Sigmoid colon (tissue), 4 donors: ENCODE measurements around the gene NHERF1.

Experiments
- EP300 ChIP-seq, 4 donors: sonication (generic); formaldehyde crosslinking; IDR thresholded peaks; one replicate each; pipeline ENCODE4 v1.6.1; 2017; ENCODE audit warnings: antibody characterized with exemption in 4 of 4
- POLR2A ChIP-seq, 2 donors: fragments of 450-650 bp; IDR thresholded peaks; one replicate each; pipeline ENCODE4 v1.6.1; 2016; ENCODE audit warnings: antibody characterized with exemption in 2 of 2, mild to moderate bottlenecking in 2 of 2, moderate library complexity in 2 of 2
- POLR2AphosphoS5 ChIP-seq, 4 donors: sonication (generic); formaldehyde crosslinking; IDR thresholded peaks; one replicate each; pipeline ENCODE4 v1.6.1; 2017; ENCODE audit warnings: antibody characterized with exemption in 4 of 4
- TF ChIP-seq, protein P1 (sequence below), 4 experiments: fragments of 450-650 bp in 3 of 4; fragments of 200-600 bp in 1 of 4; IDR thresholded peaks; one replicate each; pipeline ENCODE4 v1.5.1; 2016 to 2019; ENCODE audit warnings: antibody characterized with exemption in 4 of 4, mild to moderate bottlenecking in 3 of 4, moderate library complexity in 2 of 4

DNA sequence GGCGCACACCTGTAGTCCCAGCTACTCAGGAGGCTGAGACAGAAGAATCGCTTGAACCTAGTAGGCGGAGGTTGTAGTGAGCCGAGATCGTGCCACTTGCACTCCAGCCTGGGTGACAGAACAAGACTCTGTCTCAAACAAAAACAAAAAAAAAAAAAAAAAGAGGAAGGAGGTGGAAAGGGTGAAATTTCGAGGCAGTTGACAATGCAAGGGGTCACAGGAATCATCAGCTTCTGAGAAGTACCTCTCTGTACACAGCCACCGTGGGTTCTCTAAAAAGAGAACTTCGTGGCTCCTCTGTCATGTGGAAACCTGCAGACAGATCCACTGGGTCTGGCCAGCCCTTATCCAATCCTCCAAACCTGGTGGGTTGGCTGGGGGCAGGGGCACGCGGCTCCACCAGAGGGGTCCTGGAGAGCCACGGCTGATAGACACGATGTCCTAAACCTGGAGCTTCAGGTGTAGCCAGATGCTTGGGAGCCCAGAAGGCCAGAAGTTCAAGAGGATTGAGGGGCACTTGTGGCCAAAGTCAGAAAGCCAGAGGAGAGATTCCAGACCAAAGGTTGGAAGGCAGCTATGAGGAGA is 35.2 kb upstream of the NHERF1 start:
- TF ChIP-seq, protein P1, sequence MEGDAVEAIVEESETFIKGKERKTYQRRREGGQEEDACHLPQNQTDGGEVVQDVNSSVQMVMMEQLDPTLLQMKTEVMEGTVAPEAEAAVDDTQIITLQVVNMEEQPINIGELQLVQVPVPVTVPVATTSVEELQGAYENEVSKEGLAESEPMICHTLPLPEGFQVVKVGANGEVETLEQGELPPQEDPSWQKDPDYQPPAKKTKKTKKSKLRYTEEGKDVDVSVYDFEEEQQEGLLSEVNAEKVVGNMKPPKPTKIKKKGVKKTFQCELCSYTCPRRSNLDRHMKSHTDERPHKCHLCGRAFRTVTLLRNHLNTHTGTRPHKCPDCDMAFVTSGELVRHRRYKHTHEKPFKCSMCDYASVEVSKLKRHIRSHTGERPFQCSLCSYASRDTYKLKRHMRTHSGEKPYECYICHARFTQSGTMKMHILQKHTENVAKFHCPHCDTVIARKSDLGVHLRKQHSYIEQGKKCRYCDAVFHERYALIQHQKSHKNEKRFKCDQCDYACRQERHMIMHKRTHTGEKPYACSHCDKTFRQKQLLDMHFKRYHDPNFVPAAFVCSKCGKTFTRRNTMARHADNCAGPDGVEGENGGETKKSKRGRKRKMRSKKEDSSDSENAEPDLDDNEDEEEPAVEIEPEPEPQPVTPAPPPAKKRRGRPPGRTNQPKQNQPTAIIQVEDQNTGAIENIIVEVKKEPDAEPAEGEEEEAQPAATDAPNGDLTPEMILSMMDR (IDR thresholded peaks at IDR 0.05), result no peak
- TF ChIP-seq POLR2A (IDR thresholded peaks at IDR 0.05) (no peak), POLR2AphosphoS5 (IDR thresholded peaks at IDR 0.05) (no peak), EP300 (IDR thresholded peaks at IDR 0.05) (no peak)
